ENCODE measurements around the gene ACSM6.

GRCh38 chr10:95225136-95225535 lies 31.1 kb downstream of the ACSM6 start:
- TF ChIP-seq CTCF (conservative IDR thresholded peaks at IDR 0.05; ENCODE audit: low read length) (no peak), EZH2phosphoT487 (IDR thresholded peaks at IDR 0.05; ENCODE audit: borderline replicate concordance, low read depth, low read length) (no peak)

Data from OCI-LY7 (cell line).